Head of caudate nucleus (tissue), 42 donors: Measurements from ENCODE around the gene TMEM53.
A peak's percentile ranks its signal among the peaks of the same experiment; 100 is the strongest.

Source experiments
- DNase-seq, 42 donors: peaks; one replicate each; pipeline versions ENCODE4 v3.0.0 to v3.0.0-alpha.2; 2020 to 2021; ENCODE audit warnings: mixed read lengths in 7 of 42
- intact Hi-C: fragments of 100-400 bp; cut with DNase I; formaldehyde crosslinking; loops from one replicate; pipeline ENCODE4 v1.15.0; 2022

Gene TMEM53

DNA sequence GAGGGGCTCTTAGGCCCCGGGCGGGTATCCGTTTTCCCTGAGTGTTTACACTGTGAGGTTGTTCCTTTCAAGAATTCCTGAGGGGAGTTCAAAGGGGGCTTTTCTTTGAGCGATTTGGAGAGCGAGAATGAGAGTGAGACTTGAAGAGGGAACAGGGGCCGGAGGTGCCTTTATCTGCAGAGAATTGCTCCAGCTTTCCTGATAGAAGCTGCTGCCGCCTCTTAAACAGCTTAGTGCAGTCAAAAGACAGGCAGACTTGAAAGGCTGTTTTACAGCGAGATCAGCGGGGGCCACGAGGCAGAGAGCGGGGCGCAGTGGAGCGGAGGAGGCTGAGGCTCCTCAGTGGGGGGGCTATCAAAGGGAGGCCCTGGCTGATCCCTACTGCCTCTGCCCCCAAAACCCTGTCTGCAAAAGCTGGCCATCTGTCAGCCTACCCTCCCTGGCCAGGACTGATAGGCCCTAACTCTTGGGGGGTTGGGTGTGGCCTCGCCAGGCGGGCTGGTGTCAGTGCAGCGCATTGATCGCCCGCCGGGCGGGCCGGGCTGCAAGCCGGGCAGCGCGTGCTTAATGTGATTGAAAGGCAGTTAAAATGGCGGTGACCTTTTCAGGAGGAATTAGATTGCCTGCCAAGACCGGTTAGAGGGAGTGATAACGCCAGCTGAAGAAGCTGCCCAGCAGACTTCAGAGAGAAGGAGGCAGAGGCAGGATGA, 36.4 kb downstream of the TMEM53 start:
- intact Hi-C loops, result no loop called here

DNA sequence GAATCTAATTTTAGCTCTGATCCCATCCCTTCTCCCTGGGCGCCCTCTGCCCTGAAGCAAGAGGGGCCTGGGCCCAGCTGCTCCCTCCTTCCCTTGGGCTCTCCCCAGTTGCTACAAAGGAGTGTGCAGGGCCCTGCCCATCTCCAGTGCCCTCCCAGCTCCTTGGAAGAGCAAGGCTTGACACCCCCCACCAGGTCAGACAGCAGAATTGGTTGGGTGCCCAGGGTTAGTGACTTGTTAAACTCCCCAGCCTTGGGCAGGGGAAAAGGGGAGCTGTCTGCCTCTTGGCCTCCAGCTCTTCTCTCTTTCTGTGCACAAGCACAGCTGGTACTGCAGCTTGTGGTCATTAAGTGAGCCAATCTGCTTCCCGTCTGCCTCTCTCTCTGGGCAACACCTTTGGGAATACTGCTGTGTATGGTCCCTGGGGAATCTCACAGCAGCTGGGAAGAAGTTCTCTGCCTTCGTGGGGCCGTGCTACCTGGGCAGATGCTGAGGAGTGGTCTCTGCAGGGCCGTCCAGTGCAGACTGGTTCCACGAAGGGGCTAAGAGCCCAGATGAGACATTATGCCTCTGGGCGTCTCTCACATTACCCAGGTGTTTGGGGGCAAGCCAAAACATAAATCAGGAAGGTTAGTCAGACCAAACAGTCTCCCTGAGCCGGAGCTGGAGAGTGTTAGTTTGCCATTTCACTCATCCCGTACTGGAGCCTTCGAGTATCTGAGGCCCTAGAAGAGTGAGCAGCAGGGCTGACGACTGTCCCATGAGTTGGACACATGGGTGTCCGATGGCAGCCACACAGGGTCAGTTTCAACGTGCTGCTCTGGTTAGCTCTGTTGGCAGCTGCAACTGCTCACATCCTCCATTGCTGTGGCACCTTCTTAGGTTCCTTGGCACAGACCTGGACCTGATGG, 37.3 kb downstream of the TMEM53 start:
- no peak for DNase-seq
- intact Hi-C loops, result no loop called here

More for the DNA sequence above, 36.4 kb downstream of the TMEM53 start:
- peak in 10 of 42 donors; percentile 44 to 74 (median 64) for DNase-seq

DNA sequence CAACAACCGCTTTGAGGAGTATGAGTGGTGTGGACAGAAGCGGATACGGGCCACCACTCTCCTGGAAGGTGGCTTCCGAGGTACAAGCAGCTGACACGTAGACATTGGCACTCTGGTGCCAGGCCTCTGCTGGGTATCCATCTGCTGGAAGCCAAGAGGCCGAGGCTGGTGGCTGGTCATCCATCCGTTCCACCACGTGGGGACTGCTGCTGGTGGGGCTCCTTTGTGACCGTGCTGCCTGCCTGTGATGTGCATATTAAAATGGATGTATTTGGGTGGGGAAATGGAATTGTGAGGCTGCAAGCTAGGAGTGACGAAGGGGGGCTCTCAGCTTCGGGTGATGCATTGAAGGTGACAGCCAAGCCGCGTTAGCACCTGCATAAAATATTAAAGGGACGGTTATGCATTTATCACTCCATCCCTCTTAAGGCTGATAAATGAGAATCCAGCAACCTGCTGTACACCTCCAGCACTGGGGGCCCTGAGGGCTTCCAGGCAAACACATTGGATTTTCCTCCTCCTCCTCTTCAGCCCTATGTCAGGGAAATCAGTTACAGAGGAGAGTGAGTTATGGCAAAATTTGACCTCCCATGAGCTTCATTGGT, 38.1 kb downstream of the TMEM53 start:
- intact Hi-C loops, result no loop called here
- DNase-seq, result no peak

DNA sequence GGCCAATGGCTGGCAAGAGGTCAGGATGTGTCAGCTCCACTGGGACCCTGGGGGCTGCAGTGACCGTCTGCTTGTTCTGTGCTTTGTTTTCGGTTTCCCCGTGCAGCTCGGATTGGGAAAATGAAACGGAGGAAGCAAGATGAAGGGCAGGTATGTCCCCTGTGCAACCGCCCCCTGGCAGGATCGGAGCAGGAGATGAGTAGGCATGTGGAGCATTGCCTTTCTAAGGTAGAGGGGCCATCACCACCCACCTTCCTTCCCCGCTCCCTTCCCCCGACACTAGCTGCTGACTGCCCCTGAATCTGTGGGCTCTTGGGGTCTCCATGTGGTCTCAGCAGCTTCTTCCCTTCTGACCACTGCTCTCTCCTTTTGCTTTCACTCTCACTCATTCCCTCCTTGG, 38.8 kb downstream of the TMEM53 start:
- intact Hi-C loops, result no loop called here
- no peak for DNase-seq

DNA sequence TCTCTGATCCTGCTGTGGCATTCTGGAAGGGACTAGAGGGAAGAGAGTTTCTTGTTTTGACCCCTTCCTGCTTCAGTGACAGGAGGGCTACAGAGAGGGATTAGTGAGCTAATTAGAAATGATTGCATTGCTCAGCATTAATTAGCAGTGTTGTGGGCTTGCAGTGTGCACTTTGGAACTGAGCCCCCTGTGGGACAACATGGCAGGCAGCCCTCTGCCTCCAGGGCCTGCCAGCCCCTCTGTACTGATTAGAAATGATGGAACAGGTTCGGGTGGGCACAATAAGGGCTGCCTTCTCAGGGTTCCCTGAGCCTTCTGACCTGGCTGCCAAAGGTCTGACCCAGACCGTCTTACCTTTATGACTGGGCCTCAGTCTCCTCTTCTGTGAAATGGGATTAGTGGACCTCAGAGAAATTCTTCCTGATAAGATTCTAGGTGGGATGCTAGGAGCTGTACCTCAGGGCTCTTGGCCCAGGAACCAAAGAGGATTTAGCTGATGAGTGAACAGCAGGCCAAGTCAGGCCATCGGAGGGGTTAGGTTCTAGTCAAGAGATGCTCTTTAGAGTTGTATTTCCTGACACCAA, 39.6 kb downstream of the TMEM53 start:
- intact Hi-C loops, result loop anchor here (5.0 kb wide), 1 partner anchor 37 kb away; no protein-coding TSS in a partner anchor
- DNase-seq, result no peak

DNA sequence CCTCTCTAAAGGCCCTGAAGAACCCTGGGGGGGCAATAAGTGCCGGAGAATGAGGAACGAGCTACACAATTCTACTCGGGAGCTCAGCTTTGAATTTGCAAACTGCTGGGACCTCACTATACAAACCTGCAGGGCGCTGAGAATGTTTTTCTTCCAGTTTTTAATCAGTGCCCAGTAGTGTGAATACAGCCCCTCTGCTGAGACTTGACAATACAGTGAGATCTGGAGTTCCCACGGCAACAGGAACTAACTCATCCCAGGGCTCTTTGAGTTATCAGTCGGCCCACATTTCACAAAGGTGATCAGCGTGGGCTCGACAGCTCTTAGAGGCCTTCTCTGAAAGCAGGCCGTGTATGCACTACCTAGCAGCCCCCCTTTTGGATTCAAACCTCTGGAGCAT, 41.7 kb downstream of the TMEM53 start:
- no peak for DNase-seq
- intact Hi-C loops, result loop anchor here (5.0 kb wide), 1 partner anchor 35 kb away; no protein-coding TSS in a partner anchor

DNA sequence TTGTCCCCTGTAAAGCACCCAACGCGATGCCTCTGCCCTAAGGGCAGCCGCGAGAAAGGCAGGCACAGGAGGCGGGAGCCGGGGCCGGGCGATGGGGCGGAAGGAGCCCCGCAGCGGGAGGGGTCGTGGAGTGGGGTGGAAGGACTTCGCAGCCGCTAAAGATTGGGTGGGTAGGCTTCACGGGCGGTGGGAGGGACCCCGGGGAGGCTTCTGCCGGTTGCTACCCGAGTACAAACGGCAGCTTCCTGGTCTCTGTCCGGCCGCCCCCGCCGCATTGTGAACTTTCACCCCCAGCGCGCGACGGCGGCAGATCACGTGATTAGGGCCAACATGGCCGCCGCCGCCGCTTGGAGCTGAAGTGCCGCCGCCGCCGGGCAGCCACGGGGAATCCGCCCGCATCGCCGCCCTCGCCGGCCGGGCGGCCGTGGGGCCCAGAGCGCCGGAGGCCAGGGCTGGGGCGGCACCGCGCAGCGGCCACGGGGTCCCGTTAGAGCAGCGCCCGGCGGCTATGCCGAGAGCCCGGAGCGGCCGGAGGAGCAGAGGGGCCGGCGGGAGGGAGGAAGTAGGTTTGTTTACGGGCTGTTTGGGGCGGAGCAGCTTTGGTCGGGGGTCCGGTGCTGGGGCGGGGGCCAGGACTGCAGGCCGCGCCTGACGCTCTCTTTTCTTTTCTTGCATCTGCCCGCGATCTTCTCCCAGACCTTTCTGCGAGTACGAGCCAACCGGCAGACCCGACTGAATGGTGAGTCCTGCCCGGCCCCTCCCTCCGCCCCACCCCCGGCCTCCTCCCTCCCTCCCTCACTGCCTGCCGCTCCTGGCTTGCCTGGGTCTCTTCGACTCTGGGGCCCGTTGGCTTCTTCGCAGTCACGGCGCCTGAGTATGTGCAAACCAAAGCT, 42.4 kb downstream of the TMEM53 start:
- DNase-seq, result peak; percentile 59 to 94 (median 86)
- intact Hi-C loops, result loop anchor here (5.0 kb wide), 1 partner anchor 35 kb away; no protein-coding TSS in a partner anchor

DNA sequence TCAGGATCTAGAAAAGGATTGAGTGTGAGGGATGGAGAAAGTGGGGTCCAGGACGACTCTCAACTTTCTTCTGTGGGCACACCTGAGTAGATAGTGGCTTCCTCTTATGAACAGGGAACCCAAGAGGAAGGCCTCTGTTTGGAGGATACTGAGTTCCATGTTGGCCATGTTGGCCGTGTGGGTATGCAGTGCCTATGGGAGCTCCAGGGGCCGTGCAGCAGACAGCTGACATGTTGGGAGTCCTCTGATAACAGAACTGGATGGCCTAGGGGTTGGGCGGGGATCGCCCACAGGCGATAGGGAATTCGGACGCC, 43.0 kb downstream of the TMEM53 start:
- intact Hi-C loops, result loop anchor here (5.0 kb wide), 1 partner anchor 34 kb away; no protein-coding TSS in a partner anchor
- DNase-seq, result peak in 1 of 42 donors; percentile 47

DNA sequence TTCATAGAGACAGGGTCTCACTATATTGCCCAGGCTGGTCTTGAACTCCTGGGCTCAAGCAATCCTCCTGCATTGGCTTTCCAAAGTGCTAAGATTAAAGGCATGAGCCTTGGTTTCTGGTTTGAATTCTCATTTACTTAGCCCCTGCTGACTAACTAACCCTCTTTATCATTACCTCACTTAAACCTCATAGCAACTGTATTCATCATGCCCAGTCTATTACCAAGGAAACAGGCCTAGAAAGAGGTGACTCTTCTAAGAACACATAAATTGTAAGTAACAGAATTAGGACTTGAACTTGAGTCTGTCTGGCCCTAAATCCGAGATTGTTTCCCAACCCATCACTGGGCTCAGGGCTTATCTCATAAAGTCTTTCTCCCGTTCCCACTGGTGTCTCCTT, 44.2 kb downstream of the TMEM53 start:
- no peak for DNase-seq
- intact Hi-C loops, result loop anchor here (5.0 kb wide), 1 partner anchor 33 kb away; no protein-coding TSS in a partner anchor

DNA sequence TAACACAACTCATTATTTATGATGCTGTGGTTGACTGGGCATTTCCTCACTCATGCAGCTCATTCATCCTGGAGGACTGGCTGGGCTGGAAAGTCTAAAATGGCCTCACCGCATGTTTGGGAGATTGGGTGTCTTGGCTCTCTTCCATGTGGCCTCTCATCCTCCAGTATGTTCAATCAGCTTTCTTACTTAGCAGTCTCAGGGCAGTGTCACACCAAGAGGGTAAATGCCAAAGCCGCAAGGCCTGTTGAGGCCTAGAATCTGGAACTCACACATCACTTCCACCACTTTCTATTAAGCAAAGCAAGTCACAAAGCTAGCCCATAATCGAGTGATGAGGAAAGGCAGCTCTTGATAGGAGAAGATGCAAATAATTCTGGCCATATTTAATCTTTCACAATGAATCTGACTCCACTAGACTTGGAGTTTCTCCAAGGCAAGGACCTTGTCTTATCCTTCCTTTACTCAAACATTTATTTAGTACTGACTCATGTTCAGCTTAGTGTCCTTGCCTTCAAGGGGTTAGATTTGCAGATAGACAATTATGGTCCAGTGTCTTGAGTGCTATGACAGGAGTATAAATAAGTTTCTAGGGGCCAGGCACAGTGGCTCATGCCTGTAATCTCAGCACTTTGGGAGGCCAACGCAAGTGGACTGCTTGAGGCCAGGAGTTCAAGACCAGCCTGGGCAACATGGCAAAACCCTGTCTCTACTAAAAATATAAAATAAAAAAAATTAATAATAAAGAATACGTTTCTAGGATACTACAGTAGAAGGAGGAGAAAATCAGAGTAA, 45.1 kb downstream of the TMEM53 start:
- intact Hi-C loops, result no loop called here
- no peak for DNase-seq

DNA sequence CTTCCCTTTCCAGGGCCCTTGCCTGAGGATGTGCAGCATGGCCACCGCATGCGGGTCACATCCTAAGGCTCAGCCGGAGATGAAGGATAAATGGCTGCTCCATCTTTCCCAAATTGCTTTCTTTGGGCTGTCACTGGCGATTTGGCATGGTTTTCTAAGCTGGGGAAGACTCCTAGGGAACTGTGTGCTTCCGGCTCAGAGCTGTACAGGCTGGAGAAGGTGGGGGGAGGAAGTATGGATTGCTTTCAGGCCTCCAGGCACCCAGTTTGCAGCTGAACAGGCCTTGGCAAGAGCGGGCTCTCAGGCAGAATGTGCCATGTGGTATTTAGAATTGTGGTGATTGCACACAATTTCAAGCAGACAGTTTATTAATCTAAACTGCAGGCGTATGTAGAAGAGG, 48.9 kb downstream of the TMEM53 start:
- intact Hi-C loops, result no loop called here

DNA sequence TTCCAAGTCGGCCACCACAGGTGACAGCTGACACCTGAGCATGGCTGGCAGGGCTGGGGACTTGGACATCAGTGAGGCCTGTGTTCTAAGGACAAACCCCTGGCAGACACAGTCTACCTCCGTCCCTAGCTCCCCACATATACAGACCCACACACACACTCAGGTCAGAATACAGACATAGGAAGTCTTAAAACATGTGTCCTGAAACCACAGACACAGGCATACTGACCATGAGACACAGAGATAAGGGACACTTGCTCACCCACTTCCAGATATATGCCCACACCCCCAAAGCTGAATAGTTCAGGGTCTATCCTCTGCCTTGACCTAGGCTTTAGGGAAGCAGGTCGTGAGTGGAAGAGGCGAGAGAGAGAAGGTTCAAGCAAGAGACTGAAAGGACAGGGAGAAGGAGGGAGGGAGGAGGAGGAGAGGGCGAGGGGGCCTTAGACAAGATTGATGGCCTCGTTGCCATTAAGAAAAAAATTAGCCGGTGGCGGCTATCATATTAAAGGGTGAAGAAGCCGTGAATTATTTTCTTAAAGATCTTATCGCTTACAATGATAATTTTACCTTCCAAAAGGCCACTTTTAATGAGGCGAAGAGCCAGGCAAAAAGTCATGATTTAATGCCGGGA, 49.9 kb downstream of the TMEM53 start:
- no peak for DNase-seq
- intact Hi-C loops, result no loop called here

More for the DNA sequence above, 48.9 kb downstream of the TMEM53 start:
- no peak for DNase-seq

DNA sequence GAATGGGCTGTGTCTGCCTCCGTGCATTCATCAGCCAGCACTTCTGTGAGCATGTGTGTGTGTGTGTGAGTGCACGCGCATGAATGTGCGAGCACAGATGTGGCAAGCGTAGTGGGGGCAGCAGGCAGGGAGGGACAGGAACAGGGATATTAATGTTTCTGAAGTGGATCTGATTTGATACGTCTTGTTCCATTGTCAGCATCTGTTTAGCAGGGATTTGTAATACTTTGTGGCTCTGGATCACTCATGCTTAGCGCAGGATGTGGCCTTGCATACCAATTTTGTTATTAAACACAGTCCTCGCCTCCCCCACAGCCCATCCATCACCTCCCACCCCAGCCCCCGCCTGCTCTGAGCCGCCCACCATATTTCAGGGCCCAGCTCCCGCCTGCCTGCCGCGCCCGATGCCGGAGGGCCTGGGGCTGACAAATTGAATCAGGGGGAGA, 52.4 kb downstream of the TMEM53 start:
- DNase-seq, result no peak
- intact Hi-C loops, result no loop called here

DNA sequence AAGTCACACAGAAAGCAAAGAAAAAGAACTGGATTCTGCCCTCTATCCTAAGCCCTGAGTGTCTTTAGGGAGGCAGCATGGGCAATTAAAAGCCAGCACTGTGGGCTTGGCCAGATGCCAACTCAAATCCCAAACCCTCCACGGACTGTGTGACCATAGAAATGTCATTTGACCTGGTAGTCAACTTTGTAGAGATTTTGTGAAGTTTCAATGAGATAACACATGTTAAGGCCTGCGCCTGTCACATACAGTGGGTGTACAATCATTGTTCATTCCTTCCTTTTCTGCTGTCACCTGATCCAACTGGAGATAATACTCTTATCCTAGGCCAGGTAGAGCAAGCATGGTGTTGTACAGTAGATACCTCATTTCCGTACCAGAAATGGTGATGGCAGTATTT, 54.2 kb downstream of the TMEM53 start:
- DNase-seq, result no peak
- intact Hi-C loops, result no loop called here

DNA sequence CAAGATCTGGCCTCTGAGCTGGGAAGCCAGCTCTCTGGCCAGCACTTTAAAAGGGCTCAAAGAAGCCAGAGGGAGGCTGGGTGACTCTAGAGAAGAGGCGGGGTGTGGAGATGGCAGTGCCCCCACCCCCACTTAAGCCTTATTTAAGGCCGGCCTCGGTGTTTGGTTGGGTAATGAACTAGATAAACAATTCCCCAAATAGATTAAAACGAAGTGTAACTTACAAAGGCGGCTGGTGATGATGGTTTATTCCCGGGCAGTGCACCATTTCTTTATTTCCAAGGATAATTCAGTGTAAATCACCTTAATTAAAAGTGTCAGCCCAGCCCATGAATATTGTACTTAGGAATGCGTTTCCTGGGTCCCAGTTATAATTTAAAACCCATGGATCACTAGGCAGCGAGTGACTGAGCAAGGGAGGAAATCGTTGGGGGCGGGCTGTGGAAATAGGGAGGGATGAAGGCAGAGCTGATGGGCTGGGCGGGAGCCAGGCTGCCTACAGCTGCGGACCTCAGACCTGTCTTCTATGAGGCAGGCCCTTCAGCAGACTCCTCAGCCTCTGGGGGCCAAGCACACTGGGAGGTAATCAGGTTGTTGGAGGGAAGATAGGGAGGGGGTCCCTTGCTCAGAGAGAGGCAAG, 54.9 kb downstream of the TMEM53 start:
- peak in 1 of 42 donors; percentile 71 for DNase-seq
- intact Hi-C loops, result loop anchor here (5.0 kb wide), 1 partner anchor 33 kb away; no protein-coding TSS in a partner anchor

DNA sequence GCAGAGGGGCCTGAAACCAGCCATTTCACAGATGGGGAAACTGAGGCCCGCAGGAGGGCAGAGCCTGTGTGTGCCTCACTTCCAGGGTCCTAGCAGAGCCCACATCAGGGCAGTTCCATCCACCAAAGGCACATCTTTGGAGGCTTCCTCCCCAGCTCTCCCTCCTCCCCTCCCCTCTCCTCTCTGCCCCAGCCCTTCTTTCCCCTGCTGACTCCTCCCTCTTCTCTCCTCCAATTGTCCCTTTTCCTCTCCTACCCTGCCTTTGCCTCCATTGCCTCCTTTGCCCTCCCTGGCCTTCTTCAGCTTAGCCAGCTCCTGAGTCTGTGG, 56.6 kb downstream of the TMEM53 start:
- no peak for DNase-seq
- intact Hi-C loops, result loop anchor here (5.0 kb wide), 1 partner anchor 35 kb away; no protein-coding TSS in a partner anchor
